ENCODE measurements around the gene IFFO2.

Gene IFFO2

DNA sequence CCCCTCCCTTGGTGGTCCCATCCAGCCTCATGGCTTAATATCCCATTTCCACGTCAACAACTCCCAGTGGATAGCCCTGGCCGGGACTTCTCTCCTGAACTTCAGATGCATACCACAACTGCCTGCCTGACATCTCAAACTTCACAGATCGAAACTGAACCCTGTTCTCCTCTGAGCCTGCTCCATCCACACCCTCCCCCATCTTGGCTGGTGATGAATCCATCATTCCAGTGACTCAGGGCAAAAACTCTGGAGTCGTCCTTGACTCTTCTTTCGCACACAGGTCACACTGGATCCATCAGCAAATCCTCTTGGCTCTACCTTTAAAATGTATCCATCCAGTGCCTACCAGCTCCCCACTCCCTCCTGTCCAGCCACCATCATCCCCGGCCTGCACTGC, 100.9 kb downstream of the IFFO2 start (continued):
- TF ChIP-seq, protein P1, sequence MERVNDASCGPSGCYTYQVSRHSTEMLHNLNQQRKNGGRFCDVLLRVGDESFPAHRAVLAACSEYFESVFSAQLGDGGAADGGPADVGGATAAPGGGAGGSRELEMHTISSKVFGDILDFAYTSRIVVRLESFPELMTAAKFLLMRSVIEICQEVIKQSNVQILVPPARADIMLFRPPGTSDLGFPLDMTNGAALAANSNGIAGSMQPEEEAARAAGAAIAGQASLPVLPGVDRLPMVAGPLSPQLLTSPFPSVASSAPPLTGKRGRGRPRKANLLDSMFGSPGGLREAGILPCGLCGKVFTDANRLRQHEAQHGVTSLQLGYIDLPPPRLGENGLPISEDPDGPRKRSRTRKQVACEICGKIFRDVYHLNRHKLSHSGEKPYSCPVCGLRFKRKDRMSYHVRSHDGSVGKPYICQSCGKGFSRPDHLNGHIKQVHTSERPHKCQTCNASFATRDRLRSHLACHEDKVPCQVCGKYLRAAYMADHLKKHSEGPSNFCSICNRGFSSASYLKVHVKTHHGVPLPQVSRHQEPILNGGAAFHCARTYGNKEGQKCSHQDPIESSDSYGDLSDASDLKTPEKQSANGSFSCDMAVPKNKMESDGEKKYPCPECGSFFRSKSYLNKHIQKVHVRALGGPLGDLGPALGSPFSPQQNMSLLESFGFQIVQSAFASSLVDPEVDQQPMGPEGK (CRISPR knock-in tag; IDR thresholded peaks at IDR 0.05; ENCODE audit: borderline replicate concordance), result no peak
- TF ChIP-seq ZNF565 (CRISPR knock-in tag; conservative IDR thresholded peaks at IDR 0.05; ENCODE audit: low read depth) (no peak), SNAI2 (CRISPR knock-in tag; IDR thresholded peaks at IDR 0.05) (no peak), ZC3H10 (CRISPR knock-in tag; IDR thresholded peaks at IDR 0.05) (no peak)
- TF ChIP-seq, protein P2, sequence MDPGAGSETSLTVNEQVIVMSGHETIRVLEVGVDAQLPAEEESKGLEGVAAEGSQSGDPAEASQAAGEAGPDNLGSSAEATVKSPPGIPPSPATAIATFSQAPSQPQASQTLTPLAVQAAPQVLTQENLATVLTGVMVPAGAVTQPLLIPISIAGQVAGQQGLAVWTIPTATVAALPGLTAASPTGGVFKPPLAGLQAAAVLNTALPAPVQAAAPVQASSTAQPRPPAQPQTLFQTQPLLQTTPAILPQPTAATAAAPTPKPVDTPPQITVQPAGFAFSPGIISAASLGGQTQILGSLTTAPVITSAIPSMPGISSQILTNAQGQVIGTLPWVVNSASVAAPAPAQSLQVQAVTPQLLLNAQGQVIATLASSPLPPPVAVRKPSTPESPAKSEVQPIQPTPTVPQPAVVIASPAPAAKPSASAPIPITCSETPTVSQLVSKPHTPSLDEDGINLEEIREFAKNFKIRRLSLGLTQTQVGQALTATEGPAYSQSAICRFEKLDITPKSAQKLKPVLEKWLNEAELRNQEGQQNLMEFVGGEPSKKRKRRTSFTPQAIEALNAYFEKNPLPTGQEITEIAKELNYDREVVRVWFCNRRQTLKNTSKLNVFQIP (CRISPR knock-in tag; IDR thresholded peaks at IDR 0.05; ENCODE audit: borderline replicate concordance, low read depth), result no peak

DNA sequence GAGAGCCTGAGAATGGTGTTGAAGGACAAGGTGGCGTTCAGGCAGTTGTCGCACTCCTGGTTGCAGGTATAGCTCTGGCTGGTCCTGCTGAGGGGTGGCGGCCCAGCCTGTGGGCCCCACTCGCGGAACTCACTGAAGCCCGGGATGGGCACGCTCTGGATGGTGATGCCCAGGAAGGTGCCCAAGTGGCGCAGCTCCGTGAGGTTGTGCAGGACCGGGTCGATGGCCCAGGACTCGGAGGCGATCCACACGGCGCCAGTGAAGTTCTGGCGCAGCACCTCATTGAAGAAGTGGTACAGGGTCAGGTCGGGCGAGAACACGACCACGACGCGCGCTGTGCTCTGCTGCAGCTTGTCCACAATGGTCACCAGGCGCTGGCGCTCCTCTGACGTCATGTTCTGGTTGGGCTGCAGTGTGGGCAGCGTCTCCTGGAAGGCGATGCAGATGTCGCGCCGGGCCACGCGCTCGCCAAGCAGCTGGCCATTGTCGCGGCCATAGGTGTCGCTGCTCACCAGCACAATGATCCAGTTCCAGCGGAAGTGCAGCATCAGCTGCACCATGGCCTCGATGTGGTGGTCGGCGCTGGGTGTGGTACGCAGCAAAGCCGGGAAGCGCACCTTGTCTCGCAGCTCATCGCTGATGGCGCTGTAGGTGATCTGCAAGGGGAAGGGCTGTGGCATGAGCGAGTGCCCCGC, 102.0 kb downstream of the IFFO2 start:
- ATAC-seq, result no peak
- no peak for TF ChIP-seq PPARA (CRISPR knock-in tag; IDR thresholded peaks at IDR 0.05; ENCODE audit: borderline replicate concordance)
- TF ChIP-seq, protein P2 (CRISPR knock-in tag; IDR thresholded peaks at IDR 0.05; ENCODE audit: borderline replicate concordance, low read depth), result no peak
- no peak for TF ChIP-seq ZNF8 (CRISPR knock-in tag; IDR thresholded peaks at IDR 0.05)
- TF ChIP-seq ZNF565 (CRISPR knock-in tag; conservative IDR thresholded peaks at IDR 0.05; ENCODE audit: low read depth), result no peak
- TF ChIP-seq SNAI2 (CRISPR knock-in tag; IDR thresholded peaks at IDR 0.05), result no peak
- TF ChIP-seq RARB (CRISPR knock-in tag; IDR thresholded peaks at IDR 0.05), result no peak
- no peak for TF ChIP-seq ZFP3 (CRISPR knock-in tag; IDR thresholded peaks at IDR 0.05)
- TF ChIP-seq, protein P3, sequence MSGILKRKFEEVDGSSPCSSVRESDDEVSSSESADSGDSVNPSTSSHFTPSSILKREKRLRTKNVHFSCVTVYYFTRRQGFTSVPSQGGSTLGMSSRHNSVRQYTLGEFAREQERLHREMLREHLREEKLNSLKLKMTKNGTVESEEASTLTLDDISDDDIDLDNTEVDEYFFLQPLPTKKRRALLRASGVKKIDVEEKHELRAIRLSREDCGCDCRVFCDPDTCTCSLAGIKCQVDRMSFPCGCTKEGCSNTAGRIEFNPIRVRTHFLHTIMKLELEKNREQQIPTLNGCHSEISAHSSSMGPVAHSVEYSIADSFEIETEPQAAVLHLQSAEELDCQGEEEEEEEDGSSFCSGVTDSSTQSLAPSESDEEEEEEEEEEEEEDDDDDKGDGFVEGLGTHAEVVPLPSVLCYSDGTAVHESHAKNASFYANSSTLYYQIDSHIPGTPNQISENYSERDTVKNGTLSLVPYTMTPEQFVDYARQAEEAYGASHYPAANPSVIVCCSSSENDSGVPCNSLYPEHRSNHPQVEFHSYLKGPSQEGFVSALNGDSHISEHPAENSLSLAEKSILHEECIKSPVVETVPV (CRISPR knock-in tag; IDR thresholded peaks at IDR 0.05), result no peak
- no peak for TF ChIP-seq ISL1 (CRISPR knock-in tag; IDR thresholded peaks at IDR 0.05)
- no peak for TF ChIP-seq ZNF70 (CRISPR knock-in tag; IDR thresholded peaks at IDR 0.05)
- no peak for TF ChIP-seq ESRRG (CRISPR knock-in tag; IDR thresholded peaks at IDR 0.05)
- TF ChIP-seq TOX (CRISPR knock-in tag; IDR thresholded peaks at IDR 0.05; ENCODE audit: borderline replicate concordance), result no peak
- no peak for TF ChIP-seq GLIS3 (CRISPR knock-in tag; IDR thresholded peaks at IDR 0.05)
- no peak for TF ChIP-seq OSR1 (CRISPR knock-in tag; IDR thresholded peaks at IDR 0.05)
- TF ChIP-seq, protein P1 (CRISPR knock-in tag; IDR thresholded peaks at IDR 0.05; ENCODE audit: borderline replicate concordance), result no peak
- TF ChIP-seq, protein P4, sequence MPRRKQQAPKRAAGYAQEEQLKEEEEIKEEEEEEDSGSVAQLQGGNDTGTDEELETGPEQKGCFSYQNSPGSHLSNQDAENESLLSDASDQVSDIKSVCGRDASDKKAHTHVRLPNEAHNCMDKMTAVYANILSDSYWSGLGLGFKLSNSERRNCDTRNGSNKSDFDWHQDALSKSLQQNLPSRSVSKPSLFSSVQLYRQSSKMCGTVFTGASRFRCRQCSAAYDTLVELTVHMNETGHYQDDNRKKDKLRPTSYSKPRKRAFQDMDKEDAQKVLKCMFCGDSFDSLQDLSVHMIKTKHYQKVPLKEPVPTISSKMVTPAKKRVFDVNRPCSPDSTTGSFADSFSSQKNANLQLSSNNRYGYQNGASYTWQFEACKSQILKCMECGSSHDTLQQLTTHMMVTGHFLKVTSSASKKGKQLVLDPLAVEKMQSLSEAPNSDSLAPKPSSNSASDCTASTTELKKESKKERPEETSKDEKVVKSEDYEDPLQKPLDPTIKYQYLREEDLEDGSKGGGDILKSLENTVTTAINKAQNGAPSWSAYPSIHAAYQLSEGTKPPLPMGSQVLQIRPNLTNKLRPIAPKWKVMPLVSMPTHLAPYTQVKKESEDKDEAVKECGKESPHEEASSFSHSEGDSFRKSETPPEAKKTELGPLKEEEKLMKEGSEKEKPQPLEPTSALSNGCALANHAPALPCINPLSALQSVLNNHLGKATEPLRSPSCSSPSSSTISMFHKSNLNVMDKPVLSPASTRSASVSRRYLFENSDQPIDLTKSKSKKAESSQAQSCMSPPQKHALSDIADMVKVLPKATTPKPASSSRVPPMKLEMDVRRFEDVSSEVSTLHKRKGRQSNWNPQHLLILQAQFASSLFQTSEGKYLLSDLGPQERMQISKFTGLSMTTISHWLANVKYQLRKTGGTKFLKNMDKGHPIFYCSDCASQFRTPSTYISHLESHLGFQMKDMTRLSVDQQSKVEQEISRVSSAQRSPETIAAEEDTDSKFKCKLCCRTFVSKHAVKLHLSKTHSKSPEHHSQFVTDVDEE (CRISPR knock-in tag; IDR thresholded peaks at IDR 0.05), result no peak
- no peak for TF ChIP-seq ARNTL (CRISPR knock-in tag; IDR thresholded peaks at IDR 0.05; ENCODE audit: borderline replicate concordance, low read depth)
- no peak for TF ChIP-seq ZC3H10 (CRISPR knock-in tag; IDR thresholded peaks at IDR 0.05)
